HG03520 (cell line): ENCODE measurements around the gene ORC5.

Experiments used
- ATAC-seq: cut with Tn5 transposase; IDR thresholded peaks from one replicate; pipeline ENCODE4 v1.9.1; 2021; ENCODE audit warnings: mild to moderate bottlenecking, moderate library complexity; ENCODE audit not compliant: unreplicated experiment

ORC5 gene

DNA sequence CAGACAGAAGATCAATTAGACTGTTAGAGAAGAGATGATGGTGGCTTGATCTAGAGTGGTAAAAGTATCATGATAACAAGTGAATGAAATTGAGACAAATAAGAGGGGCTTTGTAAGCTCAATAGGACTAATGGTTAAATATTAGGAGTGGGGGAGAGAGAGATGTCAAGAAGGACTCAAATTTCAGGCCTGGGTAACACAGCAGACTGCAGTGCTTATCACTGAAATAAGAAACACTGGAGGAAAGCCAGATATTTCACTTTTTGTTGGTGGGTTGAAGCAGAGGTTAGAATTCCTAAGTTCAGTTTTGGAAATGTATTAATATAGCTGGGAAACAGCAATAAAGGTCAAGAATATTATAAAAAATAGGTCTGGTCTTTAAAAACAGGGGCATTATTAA lies 74.6 kb downstream of the ORC5 start:
- no peak for ATAC-seq

DNA sequence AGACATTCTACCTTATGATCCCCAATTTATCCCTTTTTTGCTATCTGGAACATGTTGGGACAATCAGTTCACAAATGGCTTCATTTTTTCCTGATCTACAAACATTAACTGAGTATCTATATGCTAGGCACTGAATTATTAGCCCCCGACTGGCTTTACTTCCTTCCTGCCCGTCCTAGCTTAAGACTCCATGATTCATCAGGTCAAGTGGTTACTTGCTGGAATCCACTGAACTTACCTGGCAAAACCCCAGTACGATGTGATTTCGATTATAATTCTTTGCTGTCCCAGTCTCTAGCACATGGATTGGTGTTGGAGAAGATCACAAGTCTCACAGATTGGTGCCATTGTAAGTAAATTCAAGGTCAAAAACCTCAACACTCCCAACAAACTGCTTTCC lies 77.1 kb downstream of the ORC5 start:
- ATAC-seq, result no peak

DNA sequence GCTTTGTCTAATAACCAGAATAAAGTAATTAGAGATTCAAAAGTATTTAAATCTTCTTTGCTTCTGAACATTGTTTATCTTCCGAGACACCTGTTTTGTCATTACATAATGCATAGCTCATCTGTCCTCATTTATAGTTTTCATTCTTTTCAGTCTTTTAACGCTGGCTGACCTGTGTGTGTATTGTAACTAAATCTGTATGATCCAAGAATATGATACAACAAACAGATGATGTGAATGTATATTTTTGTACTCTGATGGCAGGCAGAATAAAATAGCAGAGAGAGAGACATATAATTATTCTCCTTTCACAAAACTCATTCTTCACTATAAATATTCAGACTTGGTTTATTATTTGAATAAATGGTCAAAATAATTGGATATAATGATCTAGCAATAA lies 80.6 kb downstream of the ORC5 start:
- no peak for ATAC-seq

DNA sequence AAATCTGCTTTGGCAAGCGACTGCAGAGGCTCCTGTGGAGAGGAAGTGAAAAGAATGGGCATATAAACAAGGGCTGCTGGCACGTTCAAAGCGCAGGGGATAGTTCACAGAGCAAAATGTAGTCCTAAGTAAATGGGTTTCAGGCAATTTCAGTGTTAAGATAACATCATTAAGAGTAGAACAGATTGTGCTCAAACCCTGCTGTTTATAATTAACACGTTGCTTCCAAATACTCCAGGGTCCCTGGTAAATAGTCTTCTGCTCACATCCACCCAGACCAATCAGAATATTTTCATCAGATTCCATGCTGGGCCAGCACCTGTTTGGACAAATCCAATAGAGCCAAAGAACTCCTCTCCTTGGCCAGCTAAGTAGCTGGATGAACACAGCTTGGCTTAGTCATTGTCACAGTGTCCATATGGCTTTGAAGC lies 81.4 kb downstream of the ORC5 start:
- ATAC-seq, result no peak

DNA sequence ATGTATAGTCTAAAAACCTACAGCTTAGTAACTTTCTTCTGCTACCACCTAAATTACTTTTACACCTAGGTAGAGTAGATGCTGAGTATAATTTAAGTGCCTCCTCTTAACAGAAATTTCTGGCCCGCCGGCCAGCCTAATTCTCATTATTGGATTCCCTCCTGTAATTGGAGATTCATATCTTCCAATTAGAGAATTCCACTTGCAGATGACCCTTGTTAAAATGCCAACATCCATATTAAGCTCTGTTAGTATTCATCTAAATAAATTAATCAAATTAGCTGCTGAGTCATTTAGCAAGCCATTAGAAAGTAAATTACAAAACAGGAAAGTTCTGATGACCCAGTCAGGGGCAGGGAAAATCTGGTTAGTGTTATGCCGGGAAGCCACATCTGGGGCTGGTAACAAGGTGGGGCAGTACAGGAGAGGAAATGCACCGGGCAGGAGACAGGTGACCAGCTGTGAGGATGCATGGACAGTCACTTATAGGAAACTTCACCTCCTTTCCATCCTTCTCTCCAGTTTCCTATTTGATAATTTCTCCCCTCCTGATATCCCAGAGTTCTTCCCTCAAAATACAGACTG lies 82.8 kb downstream of the ORC5 start:
- ATAC-seq, result no peak

DNA sequence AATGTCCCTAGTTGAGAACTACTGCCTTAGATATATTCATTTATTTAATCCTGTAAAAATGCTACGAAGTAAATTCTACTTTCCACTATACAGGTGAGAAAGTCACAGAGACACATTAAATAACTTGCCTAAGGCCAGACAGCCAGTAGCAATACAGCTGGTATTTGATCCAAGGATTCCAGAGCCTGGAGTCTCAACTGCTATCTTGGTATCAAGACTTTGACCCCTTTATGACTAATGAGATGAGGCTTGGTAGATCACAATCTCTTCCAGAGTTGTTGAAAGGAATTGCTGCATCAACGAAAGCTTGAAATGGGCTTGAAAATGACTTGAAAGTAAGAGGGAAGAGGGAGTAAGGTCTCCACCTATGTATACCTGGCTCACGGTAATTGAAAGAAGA lies 83.3 kb downstream of the ORC5 start:
- ATAC-seq, result no peak

DNA sequence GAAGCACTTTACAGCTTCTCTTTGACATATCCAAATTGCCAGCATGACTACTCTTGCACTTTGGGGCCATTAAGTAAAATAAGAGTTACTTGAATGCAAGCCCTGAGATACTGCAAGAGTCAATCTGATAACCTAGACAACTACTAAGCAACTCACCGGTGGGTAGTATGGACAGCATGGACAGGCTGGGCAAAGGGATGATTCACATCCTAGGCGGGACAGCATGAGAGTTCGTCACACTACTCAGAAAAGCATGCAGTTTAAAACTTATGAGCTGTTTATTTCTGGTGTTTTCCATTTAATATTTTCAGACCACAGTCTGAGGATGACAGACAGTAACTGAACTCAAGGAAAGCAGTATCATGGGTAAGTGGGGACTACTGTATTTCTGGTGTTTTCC lies 84.0 kb downstream of the ORC5 start:
- no peak for ATAC-seq

DNA sequence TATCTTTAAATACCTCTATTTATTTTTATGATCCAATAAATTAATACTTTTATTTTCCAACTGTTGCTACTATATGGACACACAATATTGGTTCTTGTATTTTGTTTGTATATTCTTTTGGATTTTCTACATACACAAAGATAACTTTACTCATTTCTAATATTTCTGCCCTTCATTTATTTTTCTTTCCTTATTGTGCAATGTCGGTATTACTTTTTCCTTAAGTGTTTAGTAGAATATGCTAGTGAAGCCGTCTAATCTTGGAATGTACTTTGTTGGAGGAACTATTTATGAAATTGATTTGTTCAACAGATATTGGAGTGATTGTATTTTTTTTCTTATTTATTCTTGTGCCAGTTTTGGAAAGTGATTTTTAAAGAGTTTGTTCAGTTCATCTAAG lies 94.0 kb downstream of the ORC5 start:
- no peak for ATAC-seq

DNA sequence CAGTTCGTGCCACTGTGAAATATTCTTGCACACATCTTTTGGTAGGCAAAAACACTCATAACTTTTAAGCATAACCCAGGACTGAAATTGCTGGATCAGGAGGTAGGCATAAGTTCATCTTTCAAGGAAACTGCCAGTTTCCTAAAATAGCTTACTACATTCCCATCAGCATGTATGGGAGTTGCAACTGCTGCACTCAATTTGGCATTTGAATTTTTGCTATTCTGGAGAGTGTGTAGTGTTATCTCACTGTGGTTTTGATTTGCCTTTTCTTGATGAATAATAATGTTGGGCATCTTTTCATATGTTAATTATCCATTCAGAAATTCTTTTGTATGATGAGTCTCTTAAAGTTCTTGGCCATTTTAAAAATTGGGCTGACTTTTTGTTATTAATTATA lies 95.2 kb downstream of the ORC5 start:
- ATAC-seq, result no peak

DNA sequence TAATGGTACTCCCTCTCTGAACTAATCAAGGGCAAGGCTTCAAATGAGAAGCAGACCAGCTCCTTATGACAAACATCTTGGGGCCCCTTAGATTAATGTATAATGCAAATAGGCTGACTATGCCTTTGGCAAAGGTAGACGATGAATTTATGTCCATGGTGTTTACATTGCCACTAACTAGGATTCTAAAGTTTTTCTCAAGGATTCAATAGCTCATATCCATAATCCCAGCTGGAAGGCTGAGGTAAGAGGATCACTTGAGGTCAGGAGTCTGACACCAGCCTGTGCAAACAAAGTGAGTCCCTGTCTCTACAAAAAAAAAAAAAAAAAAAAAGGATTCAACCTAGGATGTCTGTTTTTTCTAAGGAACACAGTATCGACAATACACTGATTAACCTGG lies 96.5 kb downstream of the ORC5 start:
- no peak for ATAC-seq

DNA sequence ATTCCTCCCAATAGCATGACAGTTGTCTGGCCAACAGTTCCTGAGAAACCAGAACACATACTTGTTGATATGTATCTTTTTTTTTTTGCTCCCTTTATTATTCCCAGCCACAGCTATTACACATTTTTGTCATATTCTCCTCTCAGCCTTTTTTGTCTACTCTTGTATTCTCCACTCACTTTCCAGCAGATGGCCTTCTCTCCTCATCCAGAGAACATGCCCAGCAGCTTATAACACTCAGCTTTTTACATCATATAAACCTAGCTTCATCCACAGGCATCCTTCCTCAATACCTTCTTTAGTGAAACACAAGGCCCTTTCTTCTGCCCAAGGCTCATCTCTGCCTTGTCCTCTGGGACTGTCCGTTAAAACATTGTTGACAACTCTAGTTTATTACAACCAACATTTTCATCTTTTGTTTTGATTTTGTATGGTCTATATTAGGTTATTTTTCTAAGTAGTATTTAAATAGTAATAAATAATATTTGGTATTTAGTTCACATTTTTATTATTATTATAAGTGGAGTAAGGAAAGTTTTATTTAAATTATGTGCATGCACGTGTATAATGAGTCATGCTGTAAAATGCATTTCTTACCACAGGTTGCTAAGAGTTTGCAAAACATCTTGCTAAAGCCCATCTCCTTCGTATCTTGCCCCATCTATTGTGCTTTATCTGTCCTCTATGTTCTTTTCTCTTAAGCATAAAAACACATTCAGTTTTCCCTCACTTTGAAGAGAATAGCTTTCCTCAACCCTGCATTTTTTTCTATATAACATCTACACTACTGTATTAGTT lies 101.5 kb downstream of the ORC5 start:
- no peak for ATAC-seq

DNA sequence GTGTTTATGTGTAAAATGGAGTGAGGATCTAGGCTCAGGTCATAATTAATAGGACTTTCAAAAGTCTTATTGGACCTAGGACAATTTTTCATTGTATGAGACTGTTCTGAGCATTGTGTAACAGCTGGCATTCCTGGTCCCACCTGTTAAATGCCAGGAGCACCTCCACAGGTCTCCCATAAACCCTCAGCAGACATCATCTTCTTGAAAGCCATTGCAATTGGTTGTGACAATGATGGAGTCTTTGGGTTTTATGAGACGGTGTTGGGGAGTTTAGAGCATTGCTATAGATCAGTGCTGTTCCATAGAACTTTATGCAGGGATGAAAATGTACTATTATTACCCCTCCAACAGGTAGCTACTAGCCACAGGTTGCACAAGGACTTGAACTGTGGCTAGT lies 108.9 kb downstream of the ORC5 start:
- ATAC-seq, result no peak

DNA sequence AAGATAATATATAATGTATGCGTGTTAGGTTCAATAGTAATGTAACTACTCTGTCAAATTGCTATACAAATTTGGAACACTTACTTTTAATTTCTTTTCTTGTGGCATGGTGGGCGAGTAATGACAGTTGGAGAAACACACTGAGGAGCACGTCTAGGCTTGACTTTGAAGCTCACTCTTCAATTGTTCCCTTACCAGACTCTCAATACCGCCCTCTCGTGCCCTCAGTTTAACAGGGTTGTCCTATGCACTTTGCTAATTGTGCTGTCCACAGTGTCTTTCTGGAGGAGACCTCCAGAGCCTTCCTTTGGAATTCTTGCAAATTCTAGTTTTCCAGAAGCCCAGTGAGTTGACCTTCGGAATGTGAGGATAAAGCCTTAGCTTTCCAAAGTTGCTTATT lies 111.1 kb downstream of the ORC5 start:
- no peak for ATAC-seq

DNA sequence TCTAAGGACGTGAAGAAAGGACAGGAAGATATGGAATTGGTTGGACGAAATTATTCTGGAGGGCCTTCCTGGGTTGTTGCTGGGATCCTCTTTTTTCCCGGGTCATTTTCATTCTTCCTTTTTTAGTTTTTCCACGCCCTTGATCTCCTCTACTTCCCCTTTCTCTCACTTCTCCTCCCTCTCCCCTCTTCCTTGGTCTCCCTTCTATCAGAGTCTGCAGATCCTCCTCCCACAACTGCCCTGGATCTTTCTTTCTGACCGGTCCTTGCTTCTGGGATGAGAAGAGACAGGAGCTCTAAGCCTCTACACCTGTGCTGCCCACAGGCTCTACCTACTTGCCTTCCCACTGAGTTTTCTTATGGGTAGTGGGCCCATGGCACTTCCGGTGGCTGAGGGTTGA lies 114.7 kb downstream of the ORC5 start:
- no peak for ATAC-seq

DNA sequence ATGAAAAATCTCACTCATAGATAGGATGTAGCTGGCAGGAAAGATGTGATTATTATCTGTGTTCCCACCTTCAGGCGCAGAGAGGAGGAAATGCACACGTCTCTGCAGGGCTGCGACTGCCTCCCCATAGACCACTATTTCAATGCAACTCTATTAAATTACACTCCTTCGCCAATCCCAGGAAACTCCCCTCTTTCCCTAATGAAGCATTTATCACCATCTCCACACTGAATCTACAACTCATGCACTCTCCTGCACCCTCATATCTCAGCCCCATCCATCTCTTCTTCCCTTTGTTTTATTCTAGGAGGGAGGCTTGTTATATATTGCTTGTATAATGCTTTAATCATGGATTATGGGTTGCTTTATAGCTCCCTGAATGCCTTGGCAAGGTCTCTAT lies 116.6 kb downstream of the ORC5 start:
- ATAC-seq, result no peak

DNA sequence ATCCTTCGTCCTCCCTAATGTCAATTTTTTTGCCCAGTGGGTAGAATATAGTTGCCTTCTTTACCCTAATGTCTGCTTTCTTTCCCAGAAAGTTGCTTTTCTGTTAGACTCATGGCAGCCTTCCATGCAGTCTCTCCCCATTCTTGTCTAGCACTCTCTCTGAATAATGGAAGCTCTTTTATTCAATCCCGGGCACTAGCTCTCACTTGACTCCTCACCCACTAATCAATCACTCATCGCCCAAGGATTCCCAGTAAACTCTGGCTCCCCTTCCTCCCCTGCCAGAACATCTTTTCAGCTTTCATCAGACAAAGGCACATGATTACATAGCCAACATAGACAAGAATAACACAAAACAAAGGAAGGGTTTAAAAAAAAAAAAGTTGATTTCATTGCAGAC lies 118.2 kb downstream of the ORC5 start:
- no peak for ATAC-seq

DNA sequence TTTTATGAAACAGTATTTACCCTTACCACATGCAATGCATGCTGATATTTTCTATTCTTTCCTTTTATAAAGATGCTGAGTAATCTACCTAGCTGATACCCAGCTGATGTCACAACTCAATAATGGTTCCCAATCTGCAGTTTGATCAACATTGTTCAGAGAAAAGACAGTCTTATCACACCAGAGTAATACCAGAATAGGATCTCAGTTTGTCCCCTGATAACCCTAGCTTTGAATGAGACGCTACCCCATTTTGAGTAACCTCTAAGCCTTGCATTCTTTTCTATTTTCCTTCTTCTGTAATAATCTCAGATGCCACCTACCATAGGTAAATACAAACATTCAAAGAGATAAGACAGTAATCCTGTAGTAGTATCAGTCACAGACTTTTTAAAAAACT lies 118.8 kb downstream of the ORC5 start:
- ATAC-seq, result no peak
